Measurements from ENCODE around the gene CIDEB. TPM values are rescaled to one million over a fixed set of nuclear protein-coding genes. Genes with fewer than 3 reads are reported as not detected.

The CIDEB gene
- total and polyA plus RNA-seq, 4 donors = 3.3 to 17.2 (median 13.0) TPM

- H3K27me3 ChIP-seq (ENCODE audit: control insufficient read depth in 1 of 2, insufficient read depth in 2 of 2, low read length in 1 of 2) = no peaks in the 10 kb centered on the region
- no peak overlapping the region for H3K27ac ChIP-seq (ENCODE audit: low read depth in 1 of 2, low read length in 2 of 2)
- no peaks in the 10 kb centered on the region for H3K4me1 ChIP-seq (ENCODE audit: control insufficient read depth in 1 of 2, insufficient read depth in 2 of 2, low read length in 2 of 2)
- no peak for DNase-seq
- ATAC-seq (ENCODE audit: low FRiP score) = no peak
- no peak overlapping the region for H3K4me3 ChIP-seq (ENCODE audit: low read length in 2 of 2)
- no peaks in the 10 kb centered on the region for H3K9me3 ChIP-seq (ENCODE audit: control insufficient read depth, low read length)
- H3K36me3 ChIP-seq (ENCODE audit: control insufficient read depth in 1 of 2, insufficient read depth in 2 of 2, low read length in 1 of 2) = no peaks in the 10 kb centered on the region
- intact Hi-C loops (cut with DNase I) = no loop called here
- WGBS, 2 donors = 73 to 84% methylated on average over 1 of the region's 1 CpG
Measured at GRCh38 chr14:24311837-24312615, 4.2 kb upstream of the CIDEB start.

- H3K27ac ChIP-seq (ENCODE audit: low read depth in 1 of 2, low read length in 2 of 2) = peak within 1 kb of the TSS in 1 of 2 donors; percentile 45
- 9% methylated on average over 86 to 99 of the region's 99 CpGs for WGBS, 2 donors
- no peaks in the 10 kb centered on the region for H3K4me1 ChIP-seq (ENCODE audit: control insufficient read depth in 1 of 2, insufficient read depth in 2 of 2, low read length in 2 of 2)
- peaks cover 0 to 6% of the 10 kb centered on the region in 2 donors for H3K36me3 ChIP-seq (ENCODE audit: control insufficient read depth in 1 of 2, insufficient read depth in 2 of 2, low read length in 1 of 2)
- no peaks in the 10 kb centered on the region for H3K9me3 ChIP-seq (ENCODE audit: control insufficient read depth, low read length)
- DNase-seq (peak; percentile 84 to 92), ATAC-seq (ENCODE audit: low FRiP score) (peak; percentile 84)
- intact Hi-C loops (cut with DNase I) = no loop called here
- no peaks in the 10 kb centered on the region for H3K27me3 ChIP-seq (ENCODE audit: control insufficient read depth in 1 of 2, insufficient read depth in 2 of 2, low read length in 1 of 2)
- H3K4me3 ChIP-seq (ENCODE audit: low read length in 2 of 2) = peak within 1 kb of the TSS in 1 of 2 donors; percentile 19
Measured at GRCh38 chr14:24310646-24311604, 3.1 kb upstream of the CIDEB start, which contains the start of gene LTB4R. LTB4R (plus strand) TSS chr14:24311502; CDS start chr14:24315652, 4,150 bp downstream.

GRCh38 chr14:24310265-24310645, 2.5 kb upstream of the CIDEB start:
- no peaks in the 10 kb centered on the region for H3K27me3 ChIP-seq (ENCODE audit: control insufficient read depth in 1 of 2, insufficient read depth in 2 of 2, low read length in 1 of 2)
- H3K36me3 ChIP-seq (ENCODE audit: control insufficient read depth in 1 of 2, insufficient read depth in 2 of 2, low read length in 1 of 2) = peaks cover 0 to 10% of the 10 kb centered on the region in 2 donors
- DNase-seq (no peak), ATAC-seq (ENCODE audit: low FRiP score) (no peak)
- intact Hi-C loops (cut with DNase I) = no loop called here
- peak overlapping the region in 1 of 2 donors; percentile 45 for H3K27ac ChIP-seq (ENCODE audit: low read depth in 1 of 2, low read length in 2 of 2)
- WGBS, 2 donors = 26% methylated on average over 5 of the region's 5 CpGs
- no peak overlapping the region for H3K4me3 ChIP-seq (ENCODE audit: low read length in 2 of 2)
- no peaks in the 10 kb centered on the region for H3K9me3 ChIP-seq (ENCODE audit: control insufficient read depth, low read length)
- H3K4me1 ChIP-seq (ENCODE audit: control insufficient read depth in 1 of 2, insufficient read depth in 2 of 2, low read length in 2 of 2) = no peaks in the 10 kb centered on the region

- no peaks in the 10 kb centered on the region for H3K4me1 ChIP-seq (ENCODE audit: control insufficient read depth in 1 of 2, insufficient read depth in 2 of 2, low read length in 2 of 2)
- DNase-seq = no peak
- ATAC-seq (ENCODE audit: low FRiP score) = no peak
- intact Hi-C loops (cut with DNase I) = no loop called here
- peaks cover 0 to 12% of the 10 kb centered on the region in 2 donors for H3K36me3 ChIP-seq (ENCODE audit: control insufficient read depth in 1 of 2, insufficient read depth in 2 of 2, low read length in 1 of 2)
- H3K27me3 ChIP-seq (ENCODE audit: control insufficient read depth in 1 of 2, insufficient read depth in 2 of 2, low read length in 1 of 2) = no peaks in the 10 kb centered on the region
- H3K9me3 ChIP-seq (ENCODE audit: control insufficient read depth, low read length) = no peaks in the 10 kb centered on the region
- H3K4me3 ChIP-seq (ENCODE audit: low read length in 2 of 2) = peak within 1 kb of the TSS in 1 of 2 donors; percentile 19
- H3K27ac ChIP-seq (ENCODE audit: low read depth in 1 of 2, low read length in 2 of 2) = peak within 1 kb of the TSS in 1 of 2 donors; percentile 45
- 86 to 89% methylated on average over 5 of the region's 5 CpGs for WGBS, 2 donors
Measured at GRCh38 chr14:24309538-24310264, 1.9 kb upstream of the CIDEB start, which contains the start of gene LTB4R2. LTB4R2 (plus strand) TSS chr14:24310140; CDS start chr14:24310665, 525 bp downstream.

GRCh38 chr14:24308342-24309124, 756 bp upstream of the CIDEB start:
- DNase-seq (no peak), ATAC-seq (ENCODE audit: low FRiP score) (no peak)
- Histone ChIP-seq H3K4me1 (ENCODE audit: control insufficient read depth in 1 of 2, insufficient read depth in 2 of 2, low read length in 2 of 2) (no peaks in the 10 kb centered on the region), H3K36me3 (ENCODE audit: control insufficient read depth in 1 of 2, insufficient read depth in 2 of 2, low read length in 1 of 2) (peaks cover 0 to 16% of the 10 kb centered on the region in 2 donors), H3K9me3 (ENCODE audit: control insufficient read depth, low read length) (no peaks in the 10 kb centered on the region), H3K27me3 (ENCODE audit: control insufficient read depth in 1 of 2, insufficient read depth in 2 of 2, low read length in 1 of 2) (no peaks in the 10 kb centered on the region), H3K4me3 (ENCODE audit: low read length in 2 of 2) (no peak overlapping the region), H3K27ac (ENCODE audit: low read depth in 1 of 2, low read length in 2 of 2) (no peak overlapping the region)
- intact Hi-C loops (cut with DNase I) = no loop called here
- WGBS, 2 donors = 90 to 91% methylated on average over 7 of the region's 7 CpGs

GRCh38 chr14:24307156-24307574, 612 bp downstream of the CIDEB start:
- Histone ChIP-seq H3K4me3 (ENCODE audit: low read length in 2 of 2) (no peak overlapping the region), H3K9me3 (ENCODE audit: control insufficient read depth, low read length) (no peaks in the 10 kb centered on the region), H3K27ac (ENCODE audit: low read depth in 1 of 2, low read length in 2 of 2) (no peak overlapping the region), H3K4me1 (ENCODE audit: control insufficient read depth in 1 of 2, insufficient read depth in 2 of 2, low read length in 2 of 2) (no peaks in the 10 kb centered on the region), H3K36me3 (ENCODE audit: control insufficient read depth in 1 of 2, insufficient read depth in 2 of 2, low read length in 1 of 2) (peaks cover 0 to 16% of the 10 kb centered on the region in 2 donors), H3K27me3 (ENCODE audit: control insufficient read depth in 1 of 2, insufficient read depth in 2 of 2, low read length in 1 of 2) (no peaks in the 10 kb centered on the region)
- DNase-seq = no peak
- WGBS, 2 donors = 80 to 82% methylated on average over 11 of the region's 11 CpGs
- intact Hi-C loops (cut with DNase I) = no loop called here
- no peak for ATAC-seq (ENCODE audit: low FRiP score)

GRCh38 chr14:24304019-24304387, 3.8 kb downstream of the CIDEB start:
- no peak overlapping the region for H3K4me3 ChIP-seq (ENCODE audit: low read length in 2 of 2)
- ATAC-seq (ENCODE audit: low FRiP score) (no peak), DNase-seq (no peak)
- 95 to 96% methylated on average over 11 of the region's 11 CpGs for WGBS, 2 donors
- no peaks in the 10 kb centered on the region for H3K27me3 ChIP-seq (ENCODE audit: control insufficient read depth in 1 of 2, insufficient read depth in 2 of 2, low read length in 1 of 2)
- no peaks in the 10 kb centered on the region for H3K4me1 ChIP-seq (ENCODE audit: control insufficient read depth in 1 of 2, insufficient read depth in 2 of 2, low read length in 2 of 2)
- no peaks in the 10 kb centered on the region for H3K9me3 ChIP-seq (ENCODE audit: control insufficient read depth, low read length)
- H3K36me3 ChIP-seq (ENCODE audit: control insufficient read depth in 1 of 2, insufficient read depth in 2 of 2, low read length in 1 of 2) = peaks cover 0 to 16% of the 10 kb centered on the region in 2 donors
- no peak overlapping the region for H3K27ac ChIP-seq (ENCODE audit: low read depth in 1 of 2, low read length in 2 of 2)
- intact Hi-C loops (cut with DNase I) = no loop called here

All from aorta (tissue), 5 donors.